K562 (cell line): ENCODE results near the gene CCDC137. TPM values are rescaled to one million over a fixed set of nuclear protein-coding genes. Genes with fewer than 3 reads are reported as not detected.
A peak's percentile ranks its signal among the peaks of the same experiment; 100 is the strongest.

Source experiments
- ARID4B ChIP-seq: sonication (generic); formaldehyde crosslinking; IDR thresholded peaks from 2 replicates; pipeline ENCODE4 v1.8.0; 2022; ENCODE audit warnings: mild to moderate bottlenecking, missing genetic modification reagents
- DIDO1 ChIP-seq: fragments of 450-650 bp; IDR thresholded peaks from 2 replicates; pipeline ENCODE4 v1.6.1; 2016; ENCODE audit warnings: low read depth, missing biosample characterization, missing genetic modification characterization
- HDAC3 ChIP-seq: fragments of 450-650 bp; IDR thresholded peaks from 2 replicates; pipeline ENCODE4 v1.6.1; 2018; ENCODE audit warnings: borderline replicate concordance, mild to moderate bottlenecking, moderate library complexity; ENCODE audit not compliant: partially characterized antibody
- HMG20B ChIP-seq: fragments of 250-450 bp; sonication (Bioruptor Pico); IDR thresholded peaks from 2 replicates; pipeline ENCODE4 v1.5.0; 2021; ENCODE audit warnings: mild to moderate bottlenecking
- ZBTB40 ChIP-seq, 2 experiments: fragments of 450-650 bp in 1 of 2; sonication (generic) in 1 of 2; formaldehyde crosslinking in 1 of 2; IDR thresholded peaks; 2 replicates each; pipeline versions ENCODE4 v1.7.1 to v1.9.0; 2016 to 2022; ENCODE audit warnings: inconsistent platforms in 1 of 2, mild to moderate bottlenecking in 1 of 2, missing genetic modification reagents in 1 of 2
- ZFX ChIP-seq: sonication (generic); formaldehyde crosslinking; IDR thresholded peaks from 2 replicates; pipeline ENCODE4 v1.8.0; 2022; ENCODE audit warnings: mild to moderate bottlenecking, missing genetic modification reagents, moderate library complexity
- ZNF277 ChIP-seq: fragments of 250-450 bp; sonication (Bioruptor Pico); IDR thresholded peaks from 2 replicates; pipeline ENCODE4 v1.8.0; 2022; ENCODE audit warnings: inconsistent platforms, mild to moderate bottlenecking, moderate library complexity, borderline replicate concordance
- ZNF384 ChIP-seq: IDR thresholded peaks from 2 replicates; pipeline ENCODE4 v1.6.1; 2012; ENCODE audit warnings: low read depth, low read length, improper control_type of control experiment
- ZNF76 ChIP-seq: fragments of 250-450 bp; sonication (Bioruptor Pico); IDR thresholded peaks from 2 replicates; pipeline ENCODE4 v1.4.0; 2020; ENCODE audit warnings: mild to moderate bottlenecking, moderate library complexity, borderline replicate concordance
- polyA plus RNA-seq, 8 experiments: library from polyadenylated mRNA; depleted of rRNA in 4 of 8; stranded (reverse) in 5 of 8; unstranded in 3 of 8; fragments of >200 nt; fragmentation: Nextera tagmentation in 2 of 8; fragmentation: Illumina TruSeq in 1 of 8; extraction: Ambion mirVana in 2 of 8; extraction: Trizol in 1 of 8; gene quantifications; 2 replicates each; pipeline versions ENCODE4 v1.2.1 to v1.2.3, GENCODE V29; 2011 to 2014; ENCODE audit warnings: inconsistent platforms in 1 of 8, missing spikeins in 1 of 8
- total RNA-seq, 7 experiments: library from RNA; depleted of rRNA in 6 of 7; stranded (reverse); fragments of >200 nt in 6 of 7; fragmentation: Illumina TruSeq in 2 of 7; extraction: Trizol in 2 of 7; gene quantifications; 2 replicates each; pipeline versions ENCODE4 v1.2.1 to v1.2.3, GENCODE V29; 2011 to 2021; ENCODE audit warnings: low replicate concordance in 1 of 7

Gene CCDC137
- total and polyA plus RNA-seq, 9 of the 15 experiments (the other 6 are each of a cell fraction or from before 2014, with no cell fraction given), result 2.3 to 68.1 (median 38.3) TPM

- no peak for TF ChIP-seq ZNF76 (CRISPR knock-in tag)
- TF ChIP-seq ZNF277 (CRISPR knock-in tag), result no peak
- TF ChIP-seq HDAC3, result no peak
- peak; percentile 75 for TF ChIP-seq ZFX
- TF ChIP-seq ZNF384, result no peak
- TF ChIP-seq ARID4B (CRISPR knock-in tag), result peak; percentile 90
- no peak for TF ChIP-seq DIDO1 (tag)
- TF ChIP-seq HMG20B (CRISPR knock-in tag), result no peak
- no peak for TF ChIP-seq ZBTB40 (IDR thresholded peaks at IDR 0.05)
- no peak for TF ChIP-seq ZBTB40 (CRISPR knock-in tag; IDR thresholded peaks at IDR 0.05)
Observed at GRCh38 chr17:81711814-81712467, 45.4 kb downstream of the CCDC137 start, which contains the start of gene SLC25A10 (continued).
